H1 (cell line): Measurements from ENCODE around the gene CCDC157. TPM values are rescaled to one million over a fixed set of nuclear protein-coding genes. Genes with fewer than 3 reads are reported as not detected.

Source experiments
- BRCA1 ChIP-seq: IDR thresholded peaks from 2 replicates; pipeline ENCODE4 v1.6.1; 2012; ENCODE audit warnings: low read depth, low read length, improper control_type of control experiment
- CREB1 ChIP-seq: IDR thresholded peaks from 2 replicates; pipeline ENCODE4 v1.6.1; 2012; ENCODE audit warnings: inconsistent platforms
- KDM1A ChIP-seq: fragments of 200-600, 300-600 bp; sonication (generic); IDR thresholded peaks from 2 replicates; pipeline ENCODE4 v1.7.1; 2016; ENCODE audit warnings: mild to moderate bottlenecking, low read length, borderline replicate concordance
- KDM5A ChIP-seq: fragments of 200-600 bp; IDR thresholded peaks from 2 replicates; pipeline ENCODE4 v1.7.1; 2012; ENCODE audit warnings: mild to moderate bottlenecking, low read length, inconsistent platforms, mixed read lengths
- RAD21 ChIP-seq, 2 experiments: IDR thresholded peaks in 1 of 2; conservative IDR thresholded peaks in 1 of 2; 2 replicates each; pipeline ENCODE4 v1.6.1; 2011; ENCODE audit warnings: low read depth in 2 of 2, low read length in 2 of 2, improper control_type of control experiment in 1 of 2, inconsistent platforms in 1 of 2, mild to moderate bottlenecking in 1 of 2, moderate library complexity in 1 of 2
- RNF2 ChIP-seq: fragments of 200-900, 300-1000 bp; sonication (generic); IDR thresholded peaks from 2 replicates; pipeline ENCODE4 v1.7.1; 2016; ENCODE audit warnings: borderline replicate concordance, low read depth, mild to moderate bottlenecking, antibody characterized with exemption, low read length; ENCODE audit not compliant: poor library complexity, severe bottlenecking; ENCODE audit errors: missing control alignments
- polyA plus RNA-seq, 7 experiments: library from polyadenylated mRNA; depleted of rRNA in 3 of 7; stranded (reverse) in 5 of 7; unstranded in 2 of 7; fragments of >200 nt in 5 of 7; fragments of 200-250 nt in 2 of 7; gene quantifications; 1 replicate in 5 of 7; 2 replicates in 1 of 7; 4 replicates in 1 of 7; pipeline versions ENCODE4 v1.2.1 to v1.2.3, GENCODE V29; 2011 to 2013; ENCODE audit warnings: missing spikeins in 2 of 7, mixed read lengths in 2 of 7
- total RNA-seq: library from RNA; stranded (reverse); fragmentation: NEBNext Ultra II Directional; extraction: Animal tissue kit (Norgen Biotek cat#: 25700); gene quantifications from 2 replicates; pipeline ENCODE4 v1.2.1, GENCODE V29; 2021

Gene CCDC157
- total and polyA plus RNA-seq, 2 of the 8 experiments (the other 6 are each of a cell fraction or from before 2014, with no cell fraction given): 4.1 to 8.4 TPM

GRCh38 chr22:30381264-30381663 is 24.5 kb downstream of the CCDC157 start (continued):
- TF ChIP-seq RNF2: no peak
- TF ChIP-seq CREB1: no peak
- no peak for TF ChIP-seq RAD21 (IDR thresholded peaks at IDR 0.05 in 1 of 2, conservative IDR thresholded peaks at IDR 0.05 in 1 of 2; ENCODE audit: low read depth in 2 of 2, low read length in 2 of 2)
- no peak for TF ChIP-seq KDM5A
- TF ChIP-seq KDM1A: no peak
- no peak for TF ChIP-seq BRCA1
